Endothelial cell of umbilical vein (primary cell): ENCODE results near the gene ZNF324. TPM values are rescaled to one million over a fixed set of nuclear protein-coding genes. Genes with fewer than 3 reads are reported as not detected.

ENCODE experiments used
- BruUV-seq: library from RNA; stranded (reverse); fragments of 400-500 nt; replicated peaks from 2 replicates; lab custom pipeline; 2021; lab: Mats Ljungman, UMichigan
- CTCF ChIA-PET: fragments of 300-600, 350-600 bp; sonication (Branson Sonifier 250); formaldehyde crosslinking; loops from one replicate; lab custom pipeline; 2021; ENCODE audit warnings: antibody characterized with exemption, inconsistent platforms; lab: Charles Lee
- POLR2A ChIA-PET: fragments of 300-600, 350-600 bp; sonication (Branson Sonifier 250); formaldehyde crosslinking; loops from one replicate; lab custom pipeline; 2021; ENCODE audit warnings: antibody characterized with exemption, inconsistent platforms; lab: Charles Lee
- DNase-seq: peaks from one replicate; pipeline ENCODE4 v3.0.0-alpha.2; 2011; ENCODE audit warnings: low read depth, low spot score
- FAIRE-seq: peaks from 2 replicates; lab custom pipeline; 2011; peaks lifted over from hg19 to GRCh38; lab: Jason Lieb, UNC
- H2AFZ ChIP-seq: 2 replicates; pipeline ENCODE4 v1.6.0; 2012; ENCODE audit warnings: low read depth, low read length, control low read depth, inconsistent platforms
- H3K27ac ChIP-seq: 2 replicates; pipeline ENCODE4 v1.5.1; 2011; ENCODE audit warnings: low read depth, mild to moderate bottlenecking, control low read depth, low read length, moderate library complexity; ENCODE audit not compliant: insufficient read depth
- H3K27me3 ChIP-seq, 2 experiments: 2 replicates each; pipeline versions ENCODE4 v1.6.0 to v1.6.1; 2011; ENCODE audit warnings: low read length in 2 of 2, mixed read lengths in 1 of 2; ENCODE audit not compliant: control insufficient read depth in 2 of 2, insufficient read depth in 2 of 2
- H3K36me3 ChIP-seq, 2 experiments: 2 replicates in 1 of 2; 3 replicates in 1 of 2; pipeline ENCODE4 v1.5.1; 2011; ENCODE audit warnings: low read length in 2 of 2, mild to moderate bottlenecking in 1 of 2, moderate library complexity in 1 of 2; ENCODE audit not compliant: control insufficient read depth in 2 of 2, insufficient read depth in 2 of 2; ENCODE audit errors: extremely low read depth in 1 of 2
- H3K4me1 ChIP-seq: 3 replicates; pipeline ENCODE4 v1.5.1; 2011; ENCODE audit warnings: mild to moderate bottlenecking, low read length; ENCODE audit not compliant: control insufficient read depth, insufficient read depth; ENCODE audit errors: extremely low read depth
- H3K4me2 ChIP-seq: 2 replicates; pipeline ENCODE4 v1.6.1; 2011; ENCODE audit warnings: low read length, control low read depth, mixed read lengths; ENCODE audit not compliant: insufficient read depth
- H3K4me3 ChIP-seq, 3 experiments: fragments of 200-600 bp in 1 of 3; sonication (generic), shearing (Covaris generic) in 1 of 3; replicated peaks in 1 of 3; 2 replicates each; pipeline ENCODE4 v1.5.1; 2011 to 2016; ENCODE audit warnings: control low read depth in 3 of 3, low read length in 3 of 3, mild to moderate bottlenecking in 2 of 3, inconsistent platforms in 1 of 3, low read depth in 1 of 3, moderate library complexity in 1 of 3; ENCODE audit not compliant: insufficient read depth in 1 of 3
- H3K79me2 ChIP-seq: 2 replicates; pipeline ENCODE4 v1.6.0; 2012; ENCODE audit warnings: low read length, inconsistent platforms; ENCODE audit not compliant: control insufficient read depth, insufficient read depth
- H3K9ac ChIP-seq: replicated peaks from 2 replicates; pipeline ENCODE3; 2011; ENCODE audit warnings: low read length, control low read depth; ENCODE audit not compliant: insufficient read depth; ENCODE audit errors: extremely low read depth
- H3K9me1 ChIP-seq: replicated peaks from 3 replicates; pipeline ENCODE4 v1.6.0; 2011; ENCODE audit warnings: mild to moderate bottlenecking, low read length; ENCODE audit not compliant: control insufficient read depth, insufficient read depth; ENCODE audit errors: extremely low read depth
- H3K9me3 ChIP-seq: replicated peaks from 2 replicates; pipeline ENCODE4 v1.5.1; 2012; ENCODE audit warnings: low read length, inconsistent platforms; ENCODE audit not compliant: control insufficient read depth, insufficient read depth
- H4K20me1 ChIP-seq: replicated peaks from 2 replicates; pipeline ENCODE3; 2011; ENCODE audit warnings: mild to moderate bottlenecking, low read length; ENCODE audit not compliant: control insufficient read depth, insufficient read depth; ENCODE audit errors: extremely low read depth
- EZH2 ChIP-seq: IDR thresholded peaks from 2 replicates; pipeline ENCODE4 v1.6.1; 2012; ENCODE audit warnings: borderline replicate concordance, low read depth, mild to moderate bottlenecking, moderate library complexity, low read length, inconsistent platforms; ENCODE audit not compliant: severe bottlenecking
- FOS ChIP-seq: IDR thresholded peaks from 2 replicates; pipeline ENCODE4 v1.6.1; 2011; ENCODE audit warnings: mild to moderate bottlenecking, low read length, moderate library complexity, borderline replicate concordance; ENCODE audit not compliant: insufficient read depth
- GATA2 ChIP-seq: IDR thresholded peaks from 2 replicates; pipeline ENCODE4 v1.7.0; 2011; ENCODE audit warnings: low read depth, mild to moderate bottlenecking, moderate library complexity, mixed read lengths, low read length; ENCODE audit not compliant: insufficient read length, insufficient read depth
- JUN ChIP-seq: IDR thresholded peaks from 2 replicates; pipeline ENCODE4 v1.6.1; 2011; ENCODE audit warnings: borderline replicate concordance, low read depth; ENCODE audit not compliant: insufficient read length, insufficient read depth
- MYC ChIP-seq: IDR thresholded peaks from one replicate; pipeline ENCODE4 v1.6.1; 2011; ENCODE audit warnings: mild to moderate bottlenecking, low read depth, low read length
- POLR2A ChIP-seq: IDR thresholded peaks from 2 replicates; pipeline ENCODE4 v1.6.1; 2012; ENCODE audit warnings: low read depth, mild to moderate bottlenecking, control low read depth, low read length
- POLR2AphosphoS5 ChIP-seq: IDR thresholded peaks from 2 replicates; pipeline ENCODE4 v1.6.1; 2012; ENCODE audit warnings: low read depth, mild to moderate bottlenecking, control low read depth, low read length, moderate library complexity; ENCODE audit not compliant: insufficient read depth
- dilution Hi-C: fragments of 300-500 bp; cut with MboI; formaldehyde crosslinking; loops from one replicate; pipeline ENCODE4 v1.15.0; 2019; ENCODE audit warnings: low sequenced_read_pairs; ENCODE audit not compliant: extremely low pct_ligation_motif_present
- intact Hi-C: fragments of 100-400 bp; cut with micrococcal nuclease; formaldehyde crosslinking; loops from one replicate; pipeline ENCODE4 v1.10.0; 2022
- polyA plus RNA-seq, 4 experiments: library from polyadenylated mRNA; depleted of rRNA in 3 of 4; stranded (reverse) in 3 of 4; unstranded in 1 of 4; fragments of >200 nt; gene quantifications; 2 replicates each; pipeline versions ENCODE4 v1.2.1 to v1.2.3, GENCODE V29; 2011 to 2012; ENCODE audit warnings: missing spikeins in 1 of 4
- total RNA-seq: library from RNA; stranded (reverse); gene quantifications from 2 replicates; pipeline ENCODE4 v1.2.3, GENCODE V29; 2021
- TF ChIP-seq, protein P1 (sequence below): IDR thresholded peaks from 2 replicates; pipeline ENCODE4 v1.6.1; 2011; ENCODE audit not compliant: insufficient read depth, insufficient read length
- TF ChIP-seq, protein P2 (sequence below), 2 donors: IDR thresholded peaks; 1 replicate in 1 of 2; 2 replicates in 1 of 2; pipeline ENCODE4 v1.5.1; 2011; ENCODE audit warnings: low read length in 2 of 2, mild to moderate bottlenecking in 2 of 2, moderate library complexity in 2 of 2, control low read depth in 1 of 2, inconsistent platforms in 1 of 2, low read depth in 1 of 2; ENCODE audit not compliant: insufficient read depth in 1 of 2; ENCODE audit errors: extremely low read depth in 1 of 2

ZNF324 gene
- total and polyA plus RNA-seq, 2 donors (not counting 3 experiments of a cell fraction or from before 2014, with no cell fraction given): 6.4 to 8.7 TPM

DNA sequence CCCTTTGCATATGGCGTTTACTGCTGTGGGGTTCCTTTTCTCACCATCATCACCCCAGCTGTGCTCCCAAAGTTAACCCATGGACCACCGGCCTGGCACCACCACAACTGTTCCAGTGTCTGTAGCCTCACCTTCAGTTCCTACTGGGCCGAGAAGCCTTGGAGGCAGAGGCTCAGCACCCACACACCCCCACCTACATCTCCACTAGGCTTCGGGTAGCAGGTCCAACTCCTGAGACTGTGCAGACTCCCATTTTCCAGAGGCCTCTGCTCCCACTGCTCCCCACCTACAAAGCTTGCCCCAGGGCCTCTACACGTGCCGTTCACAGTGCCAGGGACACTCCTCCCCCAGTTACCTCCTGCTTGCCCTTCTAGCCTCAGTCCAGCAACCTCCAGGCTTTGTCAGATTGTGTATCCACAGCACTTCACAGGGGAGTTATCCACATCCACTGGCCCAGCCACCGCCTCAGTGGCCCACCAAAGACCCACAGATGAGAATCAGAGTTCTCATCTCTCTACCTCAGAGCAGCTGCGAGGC, 30.8 kb downstream of the ZNF324 start:
- no peaks in the 10 kb centered on the region for H3K27me3 ChIP-seq
- H4K20me1 ChIP-seq: no peaks in the 10 kb centered on the region
- no peaks in the 10 kb centered on the region for H3K9me3 ChIP-seq
- no peak overlapping the region for H2AFZ ChIP-seq
- DNase-seq (no peak), FAIRE-seq (no peak)
- ChIA-PET POLR2A (no interaction called here), CTCF (no interaction called here)
- no peak overlapping the region for H3K4me2 ChIP-seq
- no peaks in the 10 kb centered on the region for H3K36me3 ChIP-seq
- dilution Hi-C loops: no loop called here
- no peak overlapping the region for H3K27ac ChIP-seq
- H3K4me1 ChIP-seq: peaks cover 4% of the 10 kb centered on the region
- H3K9ac ChIP-seq: no peak overlapping the region
- no peak overlapping the region for H3K4me3 ChIP-seq
- no TSS peak for BruUV-seq
- intact Hi-C loops: no loop called here
- no peaks in the 10 kb centered on the region for H3K9me1 ChIP-seq
- TF ChIP-seq, protein P1, sequence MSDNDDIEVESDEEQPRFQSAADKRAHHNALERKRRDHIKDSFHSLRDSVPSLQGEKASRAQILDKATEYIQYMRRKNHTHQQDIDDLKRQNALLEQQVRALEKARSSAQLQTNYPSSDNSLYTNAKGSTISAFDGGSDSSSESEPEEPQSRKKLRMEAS: no peak
- TF ChIP-seq, protein P2, sequence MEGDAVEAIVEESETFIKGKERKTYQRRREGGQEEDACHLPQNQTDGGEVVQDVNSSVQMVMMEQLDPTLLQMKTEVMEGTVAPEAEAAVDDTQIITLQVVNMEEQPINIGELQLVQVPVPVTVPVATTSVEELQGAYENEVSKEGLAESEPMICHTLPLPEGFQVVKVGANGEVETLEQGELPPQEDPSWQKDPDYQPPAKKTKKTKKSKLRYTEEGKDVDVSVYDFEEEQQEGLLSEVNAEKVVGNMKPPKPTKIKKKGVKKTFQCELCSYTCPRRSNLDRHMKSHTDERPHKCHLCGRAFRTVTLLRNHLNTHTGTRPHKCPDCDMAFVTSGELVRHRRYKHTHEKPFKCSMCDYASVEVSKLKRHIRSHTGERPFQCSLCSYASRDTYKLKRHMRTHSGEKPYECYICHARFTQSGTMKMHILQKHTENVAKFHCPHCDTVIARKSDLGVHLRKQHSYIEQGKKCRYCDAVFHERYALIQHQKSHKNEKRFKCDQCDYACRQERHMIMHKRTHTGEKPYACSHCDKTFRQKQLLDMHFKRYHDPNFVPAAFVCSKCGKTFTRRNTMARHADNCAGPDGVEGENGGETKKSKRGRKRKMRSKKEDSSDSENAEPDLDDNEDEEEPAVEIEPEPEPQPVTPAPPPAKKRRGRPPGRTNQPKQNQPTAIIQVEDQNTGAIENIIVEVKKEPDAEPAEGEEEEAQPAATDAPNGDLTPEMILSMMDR (IDR thresholded peaks at IDR 0.05; ENCODE audit: extremely low read depth in 1 of 2, insufficient read depth in 1 of 2, low read depth in 1 of 2, low read length in 2 of 2): no peak
- TF ChIP-seq GATA2 (no peak), POLR2A (no peak), MYC (no peak), EZH2 (no peak), POLR2AphosphoS5 (no peak), JUN (no peak), FOS (no peak)
- H3K79me2 ChIP-seq: no peaks in the 10 kb centered on the region
